ENCODE results near the gene RNF5. TPM values are rescaled to one million over a fixed set of nuclear protein-coding genes. Genes with fewer than 3 reads are reported as not detected.
A peak's percentile ranks its signal among the peaks of the same experiment; 100 is the strongest.

RNF5 gene
- total RNA-seq, 1 experiment from 2014 or later, result 85.4 TPM

DNA sequence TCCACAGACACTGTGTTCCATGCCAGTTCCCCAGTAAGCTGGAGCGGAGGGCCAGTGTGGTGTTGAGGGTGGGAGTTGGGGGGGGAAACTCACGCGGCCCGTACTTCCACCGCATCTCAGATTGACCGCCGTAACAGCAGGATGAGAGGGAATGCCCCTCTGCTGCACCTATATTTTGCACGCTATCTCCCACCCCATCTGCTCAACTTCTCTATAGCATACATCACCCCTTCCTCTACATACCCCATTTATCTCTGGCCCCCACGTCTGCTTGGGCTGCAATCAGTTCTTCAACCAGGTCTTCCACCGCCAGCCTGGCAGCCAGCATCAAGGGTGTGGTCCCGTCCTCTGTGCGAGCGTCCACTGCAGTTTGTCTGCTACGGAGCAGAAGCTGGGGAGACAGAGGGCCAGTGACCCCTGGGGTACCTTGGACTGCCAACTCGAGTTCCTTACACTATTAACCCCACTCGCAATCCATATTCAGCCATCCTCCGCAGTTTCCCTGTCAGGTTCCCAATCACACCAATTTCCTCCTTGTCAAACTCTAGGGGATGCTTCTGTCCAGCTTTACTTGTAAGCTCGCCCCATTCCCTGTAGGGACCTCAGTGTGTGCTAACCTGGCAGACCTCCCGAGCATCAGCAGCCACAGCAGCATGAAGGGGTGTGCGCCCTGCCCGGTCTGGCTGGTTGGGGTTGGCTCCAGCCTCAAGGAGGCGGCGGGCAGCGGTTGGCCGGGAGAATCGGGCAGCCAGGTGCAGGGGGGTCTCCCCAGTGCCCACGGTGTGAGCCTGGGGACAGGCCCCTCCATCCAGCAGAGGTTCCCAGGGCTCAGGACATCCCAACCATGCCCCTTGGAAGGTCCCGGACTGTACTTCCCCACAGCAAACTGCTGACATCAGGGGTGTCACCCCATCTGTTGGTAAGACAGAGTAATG, 18.7 kb downstream of the RNF5 start:
- Mint-ChIP-seq H3K27me3 (ENCODE audit: unreplicated experiment) (peaks cover 19% of the 10 kb centered on the region), H3K27ac (ENCODE audit: unreplicated experiment) (peak overlapping the region; percentile 99), H3K36me3 (ENCODE audit: insufficient read depth, unreplicated experiment) (peaks cover 44% of the 10 kb centered on the region), H3K4me1 (ENCODE audit: low read depth, unreplicated experiment) (peaks cover 26% of the 10 kb centered on the region), H3K9me3 (ENCODE audit: low read depth, unreplicated experiment) (no peaks in the 10 kb centered on the region), H3K4me3 (ENCODE audit: low read depth, unreplicated experiment) (peak overlapping the region; percentile 95)
- intact Hi-C loops (cut with micrococcal nuclease; ENCODE audit: unreplicated experiment), result loop anchor here (10.0 kb wide), 1 partner anchor 252 kb away; the partner anchor contains the start of gene CFB
- DNase-seq, result peak; percentile 50
- CTCF ChIA-PET, result interaction anchor here (0.6 to 3.9 kb wide), 7 partner anchors 20 to 598 kb away, joined by 3 to 32 read pairs (median 5); partner anchors contain the start of gene AGPAT1
- TF ChIP-seq, protein P1, sequence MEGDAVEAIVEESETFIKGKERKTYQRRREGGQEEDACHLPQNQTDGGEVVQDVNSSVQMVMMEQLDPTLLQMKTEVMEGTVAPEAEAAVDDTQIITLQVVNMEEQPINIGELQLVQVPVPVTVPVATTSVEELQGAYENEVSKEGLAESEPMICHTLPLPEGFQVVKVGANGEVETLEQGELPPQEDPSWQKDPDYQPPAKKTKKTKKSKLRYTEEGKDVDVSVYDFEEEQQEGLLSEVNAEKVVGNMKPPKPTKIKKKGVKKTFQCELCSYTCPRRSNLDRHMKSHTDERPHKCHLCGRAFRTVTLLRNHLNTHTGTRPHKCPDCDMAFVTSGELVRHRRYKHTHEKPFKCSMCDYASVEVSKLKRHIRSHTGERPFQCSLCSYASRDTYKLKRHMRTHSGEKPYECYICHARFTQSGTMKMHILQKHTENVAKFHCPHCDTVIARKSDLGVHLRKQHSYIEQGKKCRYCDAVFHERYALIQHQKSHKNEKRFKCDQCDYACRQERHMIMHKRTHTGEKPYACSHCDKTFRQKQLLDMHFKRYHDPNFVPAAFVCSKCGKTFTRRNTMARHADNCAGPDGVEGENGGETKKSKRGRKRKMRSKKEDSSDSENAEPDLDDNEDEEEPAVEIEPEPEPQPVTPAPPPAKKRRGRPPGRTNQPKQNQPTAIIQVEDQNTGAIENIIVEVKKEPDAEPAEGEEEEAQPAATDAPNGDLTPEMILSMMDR (IDR thresholded peaks at IDR 0.05; ENCODE audit: unreplicated experiment), result peak; percentile 10
- no TSS peak for BruUV-seq (replicated peaks)

DNA sequence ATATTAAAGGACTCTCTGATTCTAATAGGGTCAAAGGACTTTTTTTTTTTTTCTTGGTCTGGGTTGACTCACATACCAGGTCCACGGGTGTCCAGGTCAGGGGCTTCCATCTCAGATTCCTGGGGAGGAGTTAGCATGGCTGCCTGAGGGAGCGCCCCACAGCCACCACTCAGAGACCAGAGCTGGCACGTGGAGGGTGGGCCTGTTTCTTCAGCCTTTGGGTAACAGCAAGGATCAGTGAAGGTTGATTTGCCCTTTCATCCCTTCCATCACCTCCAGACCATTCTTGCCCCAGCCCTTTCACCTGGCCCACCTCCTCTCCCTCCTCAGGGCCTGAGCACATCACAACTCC, 20.1 kb downstream of the RNF5 start:
- TF ChIP-seq, protein P1 (IDR thresholded peaks at IDR 0.05; ENCODE audit: unreplicated experiment), result no peak
- peaks cover 35% of the 10 kb centered on the region for H3K36me3 Mint-ChIP-seq (ENCODE audit: insufficient read depth, unreplicated experiment)
- peaks cover 24% of the 10 kb centered on the region for H3K27me3 Mint-ChIP-seq (ENCODE audit: unreplicated experiment)
- no peak for DNase-seq
- no peak overlapping the region for H3K4me3 Mint-ChIP-seq (ENCODE audit: low read depth, unreplicated experiment)
- H3K9me3 Mint-ChIP-seq (ENCODE audit: low read depth, unreplicated experiment), result no peaks in the 10 kb centered on the region
- H3K4me1 Mint-ChIP-seq (ENCODE audit: low read depth, unreplicated experiment), result peaks cover 26% of the 10 kb centered on the region
- intact Hi-C loops (cut with micrococcal nuclease; ENCODE audit: unreplicated experiment), result loop anchor here (10.0 kb wide), 1 partner anchor 254 kb away; the partner anchor contains the start of gene CFB
- CTCF ChIA-PET, result interaction anchor here (0.7 to 3.9 kb wide), 2 partner anchors 21 to 1040 kb away, joined by 3 to 32 read pairs; partner anchors contain the start of gene AGPAT1
- no peak overlapping the region for H3K27ac Mint-ChIP-seq (ENCODE audit: unreplicated experiment)
- no TSS peak for BruUV-seq (replicated peaks)

DNA sequence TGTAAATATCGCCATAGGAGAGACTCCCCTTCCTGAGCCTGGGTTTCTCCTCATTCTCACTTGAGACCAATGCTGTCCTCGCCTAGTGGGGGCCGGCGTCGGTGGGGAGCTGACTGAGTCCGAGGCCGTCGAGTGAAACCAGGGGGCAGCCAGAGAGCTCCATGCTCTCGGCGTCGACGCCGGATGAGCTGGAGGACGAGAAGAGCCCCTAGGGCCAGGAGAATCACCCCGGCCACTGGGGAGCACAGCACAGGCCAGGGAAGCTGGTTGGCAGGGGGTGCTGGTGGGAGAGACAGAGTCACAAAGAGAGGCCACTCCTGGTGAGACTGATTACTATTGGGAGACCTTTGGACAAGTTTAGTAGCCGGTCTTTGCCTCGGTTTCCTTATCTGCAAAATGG, 20.7 kb downstream of the RNF5 start:
- Mint-ChIP-seq H3K36me3 (ENCODE audit: insufficient read depth, unreplicated experiment) (peaks cover 35% of the 10 kb centered on the region), H3K4me1 (ENCODE audit: low read depth, unreplicated experiment) (peaks cover 26% of the 10 kb centered on the region), H3K27ac (ENCODE audit: unreplicated experiment) (no peak overlapping the region)

DNA sequence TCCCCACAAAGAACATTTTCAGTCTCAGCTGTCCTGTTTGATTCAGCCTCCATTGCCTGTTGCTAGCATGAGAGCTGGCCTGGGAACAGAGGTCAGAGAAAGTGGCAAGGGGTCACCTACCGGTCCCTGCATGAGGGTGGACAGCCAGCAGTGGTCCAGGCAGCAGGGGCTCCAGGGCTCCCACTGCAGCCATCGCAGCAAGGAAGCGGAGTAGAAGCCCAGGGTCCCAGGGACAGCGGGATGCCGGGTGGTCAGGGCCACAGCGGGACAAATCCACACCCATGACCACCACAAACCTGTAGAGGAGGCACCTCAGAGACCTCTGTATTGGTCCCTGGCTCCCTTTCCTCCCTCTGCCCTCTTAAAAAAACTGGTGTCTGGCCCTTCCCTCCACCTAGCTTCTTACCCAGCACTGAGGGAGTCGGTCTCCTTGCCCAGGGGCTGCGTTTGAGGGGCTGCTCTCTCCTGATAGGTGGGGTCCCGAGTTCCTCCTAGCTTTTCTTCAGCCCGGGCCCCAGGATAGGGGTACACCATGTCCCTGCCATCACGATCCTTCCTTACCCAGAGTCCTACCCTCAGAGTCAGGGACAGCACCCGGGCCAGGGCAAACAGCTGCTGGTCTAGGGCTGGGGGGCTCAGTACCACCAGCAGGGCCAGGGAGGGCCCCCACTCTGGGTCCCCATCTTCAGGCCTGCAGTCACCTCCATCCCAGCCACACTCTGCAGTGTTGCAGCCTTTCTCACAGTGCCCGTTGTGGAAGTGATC, 22.7 kb downstream of the RNF5 start:
- no TSS peak for BruUV-seq (replicated peaks)
- Mint-ChIP-seq H3K27me3 (ENCODE audit: unreplicated experiment) (peaks cover 49% of the 10 kb centered on the region), H3K27ac (ENCODE audit: unreplicated experiment) (no peak overlapping the region), H3K4me3 (ENCODE audit: low read depth, unreplicated experiment) (no peak overlapping the region), H3K4me1 (ENCODE audit: low read depth, unreplicated experiment) (peaks cover 15% of the 10 kb centered on the region), H3K36me3 (ENCODE audit: insufficient read depth, unreplicated experiment) (peaks cover 22% of the 10 kb centered on the region), H3K9me3 (ENCODE audit: low read depth, unreplicated experiment) (no peaks in the 10 kb centered on the region)
- TF ChIP-seq, protein P1 (IDR thresholded peaks at IDR 0.05; ENCODE audit: unreplicated experiment), result no peak
- no peak for DNase-seq
- CTCF ChIA-PET, result no interaction called here
- intact Hi-C loops (cut with micrococcal nuclease; ENCODE audit: unreplicated experiment), result no loop called here

More for the DNA sequence above, 20.7 kb downstream of the RNF5 start:
- no peaks in the 10 kb centered on the region for H3K9me3 Mint-ChIP-seq (ENCODE audit: low read depth, unreplicated experiment)
- DNase-seq, result no peak
- no TSS peak for BruUV-seq (replicated peaks)
- intact Hi-C loops (cut with micrococcal nuclease; ENCODE audit: unreplicated experiment), result loop anchor here (10.0 kb wide), 1 partner anchor 254 kb away; the partner anchor contains the start of gene CFB
- TF ChIP-seq, protein P1 (IDR thresholded peaks at IDR 0.05; ENCODE audit: unreplicated experiment), result no peak
- H3K4me3 Mint-ChIP-seq (ENCODE audit: low read depth, unreplicated experiment), result no peak overlapping the region
- H3K27me3 Mint-ChIP-seq (ENCODE audit: unreplicated experiment), result peaks cover 29% of the 10 kb centered on the region
- CTCF ChIA-PET, result interaction anchor here (0.7 to 3.9 kb wide), 3 partner anchors 22 to 1040 kb away, joined by 3 to 32 read pairs (median 3); partner anchors contain the start of gene AGPAT1

Measured in Calu3 (cell line).